Esophagus squamous epithelium (tissue), 4 donors: ENCODE data around the gene BBX.
A peak's percentile ranks its signal among the peaks of the same experiment; 100 is the strongest.

ENCODE experiments used
- CTCF ChIP-seq, 6 experiments: fragments of 450-650 bp in 4 of 6; fragments of 200-600 bp in 2 of 6; sonication (generic) in 2 of 6; IDR thresholded peaks; one replicate each; pipeline ENCODE4 v1.5.1; 2016 to 2019; ENCODE audit warnings: antibody characterized with exemption in 6 of 6, mild to moderate bottlenecking in 4 of 6, moderate library complexity in 4 of 6
- POLR2A ChIP-seq, 4 donors: fragments of 450-650 bp; IDR thresholded peaks; one replicate each; pipeline ENCODE4 v1.6.1; 2017; ENCODE audit warnings: antibody characterized with exemption in 4 of 4, mild to moderate bottlenecking in 4 of 4, moderate library complexity in 3 of 4

GRCh38 chr3:107690522-107691138 lies 167.9 kb downstream of the BBX start:
- TF ChIP-seq CTCF (IDR thresholded peaks at IDR 0.05) (peak; percentile 19 to 53 (median 46)), POLR2A (IDR thresholded peaks at IDR 0.05) (no peak)
